ENCODE measurements around the gene CYP11A1.

The CYP11A1 gene

GRCh38 chr15:74316141-74316540, 51.3 kb downstream of the CYP11A1 start:
- no peak overlapping the region for H3K27ac Mint-ChIP-seq
- peaks cover 3% of the 10 kb centered on the region for H3K27me3 Mint-ChIP-seq
- H3K9me3 Mint-ChIP-seq, result no peaks in the 10 kb centered on the region
- intact Hi-C loops (cut with micrococcal nuclease), result loop anchor here (5.0 kb wide), 1 partner anchor 259 kb away; no protein-coding TSS in a partner anchor
- H3K4me1 Mint-ChIP-seq (ENCODE audit: low read depth), result peaks cover 30% of the 10 kb centered on the region
- no peak overlapping the region for H3K4me3 Mint-ChIP-seq
- H3K36me3 Mint-ChIP-seq (ENCODE audit: low read depth), result no peaks in the 10 kb centered on the region

DNA sequence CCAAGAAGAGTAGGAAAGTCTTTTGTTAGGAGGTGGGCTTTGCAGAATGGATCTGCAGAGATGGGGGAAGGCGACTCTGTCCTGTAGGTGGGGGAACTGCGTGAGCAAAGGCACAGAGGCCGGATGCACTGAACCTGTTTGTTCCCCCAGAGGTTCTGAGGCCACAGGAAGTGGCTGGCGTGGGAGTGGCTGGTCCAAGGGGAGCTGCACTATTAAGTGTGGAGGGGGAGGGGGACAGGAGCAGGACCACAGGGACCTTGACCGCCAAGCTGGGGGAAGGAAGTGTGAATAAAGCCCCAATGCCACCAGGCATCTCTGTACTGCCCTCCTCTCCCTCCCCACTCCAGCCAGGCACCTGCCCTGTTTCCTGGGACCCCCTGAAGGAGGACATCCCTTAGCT, 51.8 kb downstream of the CYP11A1 start:
- intact Hi-C loops (cut with micrococcal nuclease), result loop anchor here (5.0 kb wide), 1 partner anchor 258 kb away; no protein-coding TSS in a partner anchor
- Mint-ChIP-seq H3K9me3 (no peaks in the 10 kb centered on the region), H3K27ac (no peak overlapping the region), H3K4me1 (ENCODE audit: low read depth) (peaks cover 30% of the 10 kb centered on the region), H3K4me3 (no peak overlapping the region), H3K27me3 (peaks cover 5% of the 10 kb centered on the region), H3K36me3 (ENCODE audit: low read depth) (no peaks in the 10 kb centered on the region)

- Mint-ChIP-seq H3K27ac (no peak overlapping the region), H3K4me1 (ENCODE audit: low read depth) (peaks cover 27% of the 10 kb centered on the region), H3K36me3 (ENCODE audit: low read depth) (no peaks in the 10 kb centered on the region), H3K27me3 (peaks cover 7% of the 10 kb centered on the region), H3K4me3 (no peak overlapping the region), H3K9me3 (no peaks in the 10 kb centered on the region)
- intact Hi-C loops (cut with micrococcal nuclease), result loop anchor here (5.0 kb wide), 1 partner anchor 258 kb away; no protein-coding TSS in a partner anchor
These were observed 52.5 kb downstream of the CYP11A1 start for GRCh38 chr15:74314795-74315438.

DNA sequence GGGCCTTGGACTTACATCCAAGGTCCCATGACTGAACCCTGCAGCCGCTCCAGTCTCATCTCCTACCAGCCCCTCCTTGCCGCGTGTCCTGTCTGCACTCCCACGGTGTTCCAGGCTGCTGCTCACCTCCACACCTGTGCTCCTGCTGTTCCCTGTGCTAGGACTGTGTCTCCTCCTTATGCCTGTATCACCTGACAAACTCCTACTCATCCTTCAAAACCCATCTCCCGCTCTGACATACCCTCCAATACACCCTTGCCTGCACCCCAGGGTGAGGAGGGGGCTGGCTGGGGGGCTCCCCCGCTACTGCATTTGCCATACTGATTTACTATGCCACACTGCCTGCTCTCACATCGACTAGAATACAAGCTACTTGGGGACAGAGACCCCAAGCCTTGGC, 53.6 kb downstream of the CYP11A1 start:
- Mint-ChIP-seq H3K36me3 (ENCODE audit: low read depth) (no peaks in the 10 kb centered on the region), H3K4me3 (no peak overlapping the region), H3K9me3 (no peaks in the 10 kb centered on the region), H3K27ac (no peak overlapping the region), H3K4me1 (ENCODE audit: low read depth) (peaks cover 17% of the 10 kb centered on the region), H3K27me3 (peaks cover 10% of the 10 kb centered on the region)
- intact Hi-C loops (cut with micrococcal nuclease), result no loop called here

- Mint-ChIP-seq H3K4me3 (no peak overlapping the region), H3K27me3 (peaks cover 21% of the 10 kb centered on the region), H3K4me1 (ENCODE audit: low read depth) (peaks cover 5% of the 10 kb centered on the region), H3K9me3 (no peaks in the 10 kb centered on the region), H3K27ac (no peak overlapping the region), H3K36me3 (ENCODE audit: low read depth) (no peaks in the 10 kb centered on the region)
- intact Hi-C loops (cut with micrococcal nuclease), result no loop called here
These were observed 54.9 kb downstream of the CYP11A1 start for GRCh38 chr15:74312445-74313007.

DNA sequence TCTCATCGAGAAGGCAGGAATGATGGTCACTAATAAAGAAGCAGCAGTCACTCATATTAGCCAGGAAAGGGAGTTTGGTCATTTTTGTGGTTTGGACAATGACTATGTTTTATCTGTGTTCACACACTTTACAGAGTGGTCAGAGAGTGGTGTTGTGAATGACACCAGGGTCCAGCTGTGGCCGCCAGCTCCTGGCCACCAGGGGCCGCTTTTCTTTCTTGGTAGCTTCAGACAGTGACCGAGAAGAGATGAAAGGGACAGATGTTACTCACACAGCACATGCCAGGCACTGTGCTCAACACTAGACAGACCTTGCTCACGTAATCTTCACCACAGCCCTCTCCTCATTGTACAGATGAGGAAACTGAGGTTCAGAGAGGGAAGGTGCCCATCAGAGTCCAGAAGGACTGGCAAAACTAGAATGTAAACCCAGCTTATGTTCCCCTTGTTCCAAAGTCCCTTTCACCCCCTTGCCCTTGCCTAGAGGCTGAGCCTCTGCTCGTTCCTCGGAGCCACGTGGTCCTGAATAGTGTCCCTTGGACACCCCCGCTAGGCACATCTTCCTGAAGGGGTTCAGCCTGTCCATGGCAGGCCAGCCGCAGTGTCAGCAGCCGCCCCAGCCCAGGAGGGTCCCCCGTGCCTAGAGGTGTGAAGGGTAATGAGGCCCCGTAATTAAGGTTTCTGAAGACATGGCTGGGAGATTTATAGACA, 55.6 kb downstream of the CYP11A1 start:
- H3K4me1 Mint-ChIP-seq (ENCODE audit: low read depth), result peaks cover 5% of the 10 kb centered on the region
- peaks cover 21% of the 10 kb centered on the region for H3K27me3 Mint-ChIP-seq
- H3K27ac Mint-ChIP-seq, result no peak overlapping the region
- no peak overlapping the region for H3K4me3 Mint-ChIP-seq
- H3K9me3 Mint-ChIP-seq, result no peaks in the 10 kb centered on the region
- no peaks in the 10 kb centered on the region for H3K36me3 Mint-ChIP-seq (ENCODE audit: low read depth)
- intact Hi-C loops (cut with micrococcal nuclease), result no loop called here

GRCh38 chr15:74307827-74308811, 59.3 kb downstream of the CYP11A1 start:
- intact Hi-C loops (cut with micrococcal nuclease), result no loop called here
- H3K27ac Mint-ChIP-seq, result no peak overlapping the region
- H3K27me3 Mint-ChIP-seq, result peaks cover 25% of the 10 kb centered on the region
- H3K36me3 Mint-ChIP-seq (ENCODE audit: low read depth), result no peaks in the 10 kb centered on the region
- no peak overlapping the region for H3K4me3 Mint-ChIP-seq
- no peaks in the 10 kb centered on the region for H3K9me3 Mint-ChIP-seq
- no peaks in the 10 kb centered on the region for H3K4me1 Mint-ChIP-seq (ENCODE audit: low read depth)

DNA sequence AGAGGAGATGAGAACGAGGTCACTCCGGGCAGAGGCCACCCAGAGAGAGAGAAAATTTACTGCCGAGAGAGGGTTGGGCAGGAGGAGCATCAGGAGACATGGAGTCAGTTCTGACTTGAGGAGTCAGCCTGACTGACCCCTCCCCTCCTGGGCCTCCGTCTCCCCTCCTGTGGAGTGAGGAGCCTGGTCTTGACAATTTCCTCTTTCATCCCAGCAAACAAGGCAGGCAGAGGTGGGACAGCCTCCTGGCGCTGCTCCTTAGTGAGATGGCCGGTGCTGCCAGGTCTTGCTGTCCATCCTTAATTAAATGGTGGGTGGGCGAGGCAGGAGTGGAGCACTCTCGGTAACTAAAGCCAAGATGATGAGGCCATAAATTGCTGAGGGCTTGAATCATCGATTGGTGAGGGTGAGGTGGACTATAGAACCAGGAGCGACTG, 60.6 kb downstream of the CYP11A1 start:
- no peaks in the 10 kb centered on the region for H3K4me1 Mint-ChIP-seq (ENCODE audit: low read depth)
- intact Hi-C loops (cut with micrococcal nuclease), result no loop called here
- peaks cover 35% of the 10 kb centered on the region for H3K27me3 Mint-ChIP-seq
- H3K4me3 Mint-ChIP-seq, result no peak overlapping the region
- H3K9me3 Mint-ChIP-seq, result no peaks in the 10 kb centered on the region
- no peaks in the 10 kb centered on the region for H3K36me3 Mint-ChIP-seq (ENCODE audit: low read depth)
- H3K27ac Mint-ChIP-seq, result no peak overlapping the region

GRCh38 chr15:74305687-74306086, 61.8 kb downstream of the CYP11A1 start:
- Mint-ChIP-seq H3K9me3 (no peaks in the 10 kb centered on the region), H3K27ac (no peak overlapping the region), H3K4me1 (ENCODE audit: low read depth) (no peaks in the 10 kb centered on the region), H3K36me3 (ENCODE audit: low read depth) (no peaks in the 10 kb centered on the region), H3K4me3 (no peak overlapping the region), H3K27me3 (peaks cover 40% of the 10 kb centered on the region)
- intact Hi-C loops (cut with micrococcal nuclease), result no loop called here

- no peaks in the 10 kb centered on the region for H3K36me3 Mint-ChIP-seq (ENCODE audit: low read depth)
- no peaks in the 10 kb centered on the region for H3K4me1 Mint-ChIP-seq (ENCODE audit: low read depth)
- H3K9me3 Mint-ChIP-seq, result no peaks in the 10 kb centered on the region
- no peak overlapping the region for H3K27ac Mint-ChIP-seq
- peaks cover 45% of the 10 kb centered on the region for H3K27me3 Mint-ChIP-seq
- intact Hi-C loops (cut with micrococcal nuclease), result no loop called here
- no peak overlapping the region for H3K4me3 Mint-ChIP-seq
These were observed 63.0 kb downstream of the CYP11A1 start for GRCh38 chr15:74304431-74304830.

- intact Hi-C loops (cut with micrococcal nuclease), result no loop called here
- Mint-ChIP-seq H3K27me3 (peaks cover 43% of the 10 kb centered on the region), H3K27ac (no peak overlapping the region), H3K4me1 (ENCODE audit: low read depth) (no peaks in the 10 kb centered on the region), H3K36me3 (ENCODE audit: low read depth) (no peaks in the 10 kb centered on the region), H3K4me3 (no peak overlapping the region), H3K9me3 (no peaks in the 10 kb centered on the region)
These were observed 63.6 kb downstream of the CYP11A1 start for GRCh38 chr15:74303741-74304309.

- Mint-ChIP-seq H3K36me3 (ENCODE audit: low read depth) (no peaks in the 10 kb centered on the region), H3K9me3 (no peaks in the 10 kb centered on the region), H3K27me3 (peaks cover 35% of the 10 kb centered on the region), H3K4me3 (no peak overlapping the region), H3K27ac (no peak overlapping the region), H3K4me1 (ENCODE audit: low read depth) (no peaks in the 10 kb centered on the region)
- intact Hi-C loops (cut with micrococcal nuclease), result no loop called here
These were observed 64.6 kb downstream of the CYP11A1 start for GRCh38 chr15:74302821-74303359.

Data from dendritic cell treated with granulocyte-macrophage colony-stimulating factor and Interleukin-4, amounts not matched to agents 40 ng/mL and 50 ng/mL, for 4 days (primary cell).